Endometrium (tissue), 2 donors: ENCODE data around the gene PIGN.
"Not testable (repeated sequence)": the region's sequence is repeated elsewhere in the genome, so short reads cannot be mapped to it uniquely, and the experiment has no call there.

ENCODE experiments used
- FAIRE-seq: peaks from 2 replicates; lab custom pipeline; 2012; peaks lifted over from hg19 to GRCh38; lab: Jason Lieb, UNC
- donor health status: control.
- donor health status: control.

The PIGN gene

DNA sequence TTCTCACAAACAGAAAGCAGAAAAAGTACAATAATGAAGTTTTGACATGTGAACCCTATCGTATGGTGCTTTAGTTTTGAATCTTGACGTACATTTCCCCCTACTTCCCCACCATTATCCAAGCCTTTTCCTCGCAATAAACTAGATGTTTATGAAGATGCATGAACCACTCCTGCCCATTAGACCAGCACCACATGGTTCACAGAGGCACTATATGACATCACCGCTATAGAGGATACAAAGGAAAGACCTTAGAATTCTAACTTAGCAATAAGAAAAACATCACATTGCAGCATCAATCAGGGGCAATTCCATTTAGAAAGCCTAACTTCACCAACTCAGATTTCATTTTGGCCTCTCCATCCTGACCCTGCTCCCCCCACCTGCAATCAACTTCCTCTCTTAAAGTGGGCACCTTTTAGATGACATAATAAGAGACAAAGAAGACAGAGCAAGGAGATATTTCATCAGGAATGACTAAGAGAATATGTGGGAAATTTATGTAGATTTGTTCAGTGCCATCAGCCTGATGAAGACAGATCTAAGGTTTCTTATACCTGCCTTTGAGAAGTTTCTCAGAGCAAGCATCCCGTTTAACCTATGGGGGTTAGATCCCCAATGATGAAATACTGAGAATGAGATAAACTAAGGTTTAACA, 124.9 kb downstream of the PIGN start:
- FAIRE-seq = no peak

DNA sequence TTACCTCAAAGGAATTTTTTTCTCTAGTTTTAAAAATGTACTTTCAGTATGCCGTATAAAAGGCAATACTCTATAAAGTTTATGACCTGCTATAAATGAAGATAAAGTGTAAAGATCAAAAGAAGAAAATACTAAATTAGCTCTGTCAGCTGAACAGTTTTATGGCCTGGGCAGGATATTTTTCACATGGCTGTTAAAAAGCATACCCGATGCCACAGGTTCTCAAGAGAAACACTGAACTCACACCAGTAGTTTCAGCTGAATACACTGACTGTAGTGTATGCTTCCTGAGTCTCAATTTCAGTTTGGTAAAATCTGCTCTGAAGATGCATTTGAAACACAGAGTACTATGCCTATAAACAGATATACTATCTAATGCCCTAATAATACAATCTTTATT, 126.0 kb downstream of the PIGN start:
- FAIRE-seq = peak; percentile 69

DNA sequence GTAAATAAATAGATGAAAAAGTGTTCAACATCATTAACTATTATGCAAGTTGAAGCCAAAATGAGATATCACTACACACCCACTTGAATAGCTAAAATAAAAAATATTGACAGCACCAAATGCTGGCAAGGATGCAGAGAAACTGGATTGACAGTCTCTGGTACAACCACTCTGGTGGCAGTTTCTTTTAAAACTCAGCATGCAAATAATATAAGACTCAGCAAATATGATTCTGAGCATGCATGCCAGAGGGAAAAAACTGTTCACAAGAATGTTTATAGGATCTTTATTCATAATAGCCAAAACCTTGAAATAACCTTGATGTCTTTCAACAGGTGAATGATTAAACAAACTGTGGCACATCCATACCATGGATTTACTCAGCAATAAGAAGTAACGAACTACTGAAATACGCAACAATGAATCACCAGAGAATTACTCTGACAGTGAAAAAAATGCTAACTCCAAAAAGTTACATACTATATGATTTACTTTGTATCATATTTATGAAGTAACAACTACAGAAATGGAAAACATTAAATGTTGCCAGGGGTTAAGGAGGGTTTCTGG, 131.8 kb downstream of the PIGN start:
- no peak for FAIRE-seq

DNA sequence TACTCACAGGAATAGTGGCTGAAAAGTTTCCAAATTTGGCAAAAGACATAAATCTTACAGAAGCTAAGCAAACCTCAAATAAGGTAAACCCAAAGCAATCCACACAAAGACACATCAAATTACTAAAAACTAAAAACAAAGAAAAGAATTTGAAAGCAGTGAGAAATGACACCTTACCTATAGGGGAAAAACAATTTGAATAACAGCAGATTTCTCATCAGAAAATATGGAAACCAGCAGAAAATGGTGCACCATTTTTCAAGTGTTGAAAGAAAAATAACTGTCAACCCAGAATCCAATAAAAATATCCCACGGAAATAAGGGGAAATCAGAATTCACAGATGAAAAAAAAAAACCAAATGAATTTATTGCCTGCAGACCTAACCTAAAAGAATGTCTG, 138.6 kb downstream of the PIGN start:
- FAIRE-seq = no peak

DNA sequence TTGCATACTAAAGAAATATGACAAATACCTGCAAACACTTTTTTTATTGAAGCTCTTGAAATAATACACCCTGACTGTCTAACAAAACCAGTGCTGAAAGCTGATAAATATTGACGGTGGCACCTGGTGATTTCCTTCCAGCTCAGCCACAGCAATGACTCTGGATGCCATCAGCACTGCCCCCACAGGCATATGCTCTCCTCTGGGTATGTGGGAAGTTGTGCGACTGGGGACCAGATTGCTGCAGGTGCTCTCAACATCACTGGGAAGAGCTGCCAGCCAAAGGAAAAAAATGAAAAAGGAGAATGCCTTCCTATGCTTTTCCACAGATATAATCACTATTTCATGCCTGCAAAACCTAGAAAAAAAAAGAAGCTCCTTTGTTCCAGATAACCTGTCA, 141.5 kb downstream of the PIGN start:
- no peak for FAIRE-seq

DNA sequence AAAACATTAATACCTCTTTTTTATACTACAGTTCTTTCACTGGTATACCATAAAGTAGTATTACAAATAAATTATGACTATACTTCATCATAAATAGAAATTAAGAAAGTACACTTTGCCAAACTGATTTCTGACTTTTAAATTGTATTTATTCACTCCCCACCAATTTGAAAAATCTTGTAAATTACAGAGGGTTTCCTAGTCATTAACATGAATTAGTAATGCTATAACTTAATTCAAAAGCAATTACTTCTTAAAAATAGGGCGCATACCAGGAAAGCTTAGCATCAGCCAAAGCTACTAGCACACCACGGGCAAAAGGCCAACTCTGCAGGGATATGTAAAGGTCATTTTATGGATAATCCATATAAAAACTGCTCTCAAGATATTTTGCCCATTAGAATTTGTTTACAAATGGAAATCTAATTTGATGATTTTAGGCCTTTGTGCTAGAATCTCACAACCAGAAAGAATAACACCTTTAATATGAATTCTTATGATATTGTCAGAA, 142.3 kb downstream of the PIGN start:
- FAIRE-seq = no peak

DNA sequence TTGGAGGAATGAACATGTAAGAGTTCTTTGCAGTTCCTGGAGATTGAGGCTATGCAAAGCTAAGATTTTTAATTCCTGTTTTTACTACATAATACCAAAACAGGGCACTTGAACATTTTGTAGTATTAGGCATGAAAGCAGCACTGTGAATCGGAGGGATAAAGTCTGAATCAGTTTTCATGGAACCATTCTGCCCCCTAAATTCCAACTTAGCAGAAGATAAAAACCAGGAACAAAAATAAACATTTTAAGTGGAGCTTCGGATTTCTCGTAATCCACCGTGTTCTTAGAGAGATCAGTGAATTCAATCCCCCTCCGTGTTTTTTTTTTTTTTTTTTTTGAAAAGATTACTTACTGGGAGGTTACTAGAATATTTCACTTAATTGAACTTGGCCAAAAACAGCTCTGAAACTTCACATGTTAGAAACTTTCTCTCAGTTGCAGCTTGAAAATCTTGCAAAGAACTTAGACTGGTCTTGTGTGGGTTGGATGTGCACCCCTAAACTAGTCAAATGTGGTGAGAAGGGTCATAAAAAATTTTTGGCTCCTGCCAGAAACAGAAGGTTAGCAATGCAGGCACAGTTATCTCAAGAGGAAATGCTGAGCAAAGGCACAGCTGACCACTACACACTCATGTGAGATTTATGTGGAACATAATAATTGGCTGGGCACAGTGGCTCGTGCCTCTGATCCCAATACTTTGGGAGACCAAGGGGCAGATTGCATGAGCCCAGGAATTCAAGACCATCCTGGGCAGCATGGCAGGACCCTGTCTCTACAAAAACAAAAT, 148.7 kb downstream of the PIGN start:
- FAIRE-seq = peak; percentile 48

DNA sequence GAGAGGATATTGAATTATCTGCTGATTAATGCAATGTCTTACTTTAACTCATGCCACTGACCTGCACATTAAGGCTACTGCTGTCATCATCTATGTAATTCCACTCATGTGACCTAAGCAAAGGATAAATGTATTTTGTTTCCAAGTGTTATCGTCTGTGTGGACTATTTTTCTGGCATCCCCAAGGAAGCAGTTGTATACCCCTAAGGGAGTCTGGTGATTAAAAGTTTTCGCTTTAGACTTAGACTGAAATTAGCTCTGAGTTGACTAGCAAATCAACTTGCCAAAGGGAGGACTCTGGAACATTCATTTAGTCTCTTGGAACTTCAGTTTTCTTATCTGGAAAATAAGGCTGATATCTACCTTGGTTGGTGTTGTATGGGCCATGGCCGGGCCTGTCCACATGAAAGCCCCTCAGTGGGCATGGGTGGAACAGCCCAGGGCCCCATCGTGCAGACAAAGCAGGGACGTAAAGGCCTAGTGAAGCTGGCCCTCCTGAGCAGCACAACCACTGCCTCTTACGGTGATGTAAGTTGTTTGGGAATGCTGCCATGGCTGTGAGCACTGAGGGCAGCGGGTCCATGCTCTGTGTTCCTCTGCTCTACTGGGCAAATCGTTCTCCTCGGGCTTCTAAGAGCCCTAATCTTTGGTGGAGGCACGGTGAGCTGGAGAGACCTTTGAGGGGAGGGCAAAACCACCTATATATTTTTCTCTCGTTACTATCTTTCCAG, 149.7 kb downstream of the PIGN start:
- no peak for FAIRE-seq

DNA sequence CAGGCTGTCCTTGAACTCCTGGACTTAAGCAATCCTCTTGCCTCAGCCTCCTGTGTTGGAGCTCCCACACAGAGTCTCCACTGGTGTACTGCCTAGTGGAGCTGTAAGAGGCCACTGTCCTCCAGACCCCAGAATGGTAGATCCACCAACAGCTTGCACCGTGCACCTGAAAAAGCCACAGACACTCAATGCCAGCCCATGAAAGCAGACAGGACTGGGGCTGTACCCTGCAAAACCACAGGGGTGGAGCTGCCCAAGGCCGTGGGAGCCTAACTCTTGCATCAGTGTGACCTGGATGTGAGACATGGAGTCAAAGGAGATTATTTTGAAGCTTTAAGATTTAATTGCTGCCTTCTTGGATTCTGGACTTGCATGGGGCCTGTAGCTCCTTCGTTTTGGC, 152.6 kb downstream of the PIGN start:
- not testable (repeated sequence) for FAIRE-seq

DNA sequence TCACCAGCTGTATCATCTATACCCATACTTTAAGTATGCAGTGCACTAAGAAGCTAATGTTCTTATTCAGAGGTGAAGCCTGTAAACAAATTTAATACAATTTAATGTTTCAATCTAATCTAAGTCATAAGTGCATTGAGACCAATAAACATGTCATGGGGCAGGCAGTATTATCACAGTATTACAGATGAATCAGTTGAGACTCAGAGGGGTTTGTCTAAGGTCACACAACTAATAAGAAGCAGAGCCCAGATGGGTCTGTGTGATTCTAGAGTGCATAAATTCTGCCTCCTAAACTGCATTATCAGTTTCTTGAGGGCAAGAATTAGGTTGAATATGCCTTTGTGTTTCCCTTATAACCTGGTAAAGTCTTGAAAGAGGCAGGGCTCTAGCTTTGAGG, 153.1 kb downstream of the PIGN start:
- FAIRE-seq = no peak

DNA sequence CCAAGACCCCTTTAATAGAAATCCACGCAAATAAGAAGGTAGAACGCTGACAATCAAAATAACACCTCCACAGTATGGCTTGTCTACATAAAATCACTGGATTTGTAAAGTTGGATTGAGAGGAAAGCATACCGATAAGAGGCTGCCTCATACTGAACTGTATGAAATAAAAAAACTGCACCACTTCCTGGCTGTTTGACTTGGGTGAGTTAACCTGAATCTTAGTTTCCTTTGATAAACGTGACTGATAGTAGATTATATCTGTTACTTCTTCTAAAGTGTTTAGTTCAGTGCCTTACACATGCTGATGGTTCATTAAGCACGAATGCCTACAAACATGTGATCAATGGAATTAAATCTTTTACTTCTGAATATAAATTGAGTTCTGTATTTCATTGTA, 153.6 kb downstream of the PIGN start:
- no peak for FAIRE-seq

DNA sequence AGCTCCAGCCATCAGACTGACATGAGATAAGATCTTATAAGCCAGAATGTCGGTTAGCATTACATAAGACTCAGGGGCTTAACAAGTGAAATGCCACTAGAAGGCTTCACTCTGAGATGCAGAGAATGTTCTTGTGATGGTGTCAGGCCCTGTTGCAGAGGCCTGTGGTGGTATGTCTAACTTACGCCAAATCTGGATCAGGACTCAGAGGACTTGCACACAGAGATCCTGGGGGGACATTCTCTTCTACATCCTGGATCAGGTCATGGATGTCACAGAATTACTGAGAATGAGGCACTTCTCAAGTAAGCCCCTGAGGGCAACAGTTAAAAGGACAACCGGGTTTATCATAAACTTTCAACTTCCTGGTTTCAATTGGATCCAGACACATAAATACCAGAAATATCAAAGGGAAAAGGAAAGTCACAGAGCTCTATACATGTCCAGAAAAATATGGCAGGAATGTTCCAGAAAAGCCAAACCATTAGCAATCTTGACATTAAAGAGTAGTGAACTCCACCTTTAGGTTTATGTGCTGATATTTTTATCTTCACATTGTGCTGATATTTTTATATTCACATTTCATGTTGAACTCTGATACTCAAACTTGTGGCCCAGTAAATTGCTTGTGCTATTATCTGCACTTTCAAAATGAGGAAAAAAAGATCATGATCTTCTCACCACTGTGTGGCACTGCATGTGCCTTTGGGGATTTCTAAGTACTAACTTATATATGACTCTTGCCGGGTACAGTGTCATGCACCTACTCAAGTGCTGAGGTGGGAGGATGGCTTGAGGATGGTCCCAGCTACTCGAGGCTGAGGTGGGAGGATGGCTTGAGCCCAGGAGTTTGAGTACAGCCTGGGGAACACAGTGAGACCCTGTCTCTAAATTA, 156.5 kb downstream of the PIGN start:
- FAIRE-seq = no peak

DNA sequence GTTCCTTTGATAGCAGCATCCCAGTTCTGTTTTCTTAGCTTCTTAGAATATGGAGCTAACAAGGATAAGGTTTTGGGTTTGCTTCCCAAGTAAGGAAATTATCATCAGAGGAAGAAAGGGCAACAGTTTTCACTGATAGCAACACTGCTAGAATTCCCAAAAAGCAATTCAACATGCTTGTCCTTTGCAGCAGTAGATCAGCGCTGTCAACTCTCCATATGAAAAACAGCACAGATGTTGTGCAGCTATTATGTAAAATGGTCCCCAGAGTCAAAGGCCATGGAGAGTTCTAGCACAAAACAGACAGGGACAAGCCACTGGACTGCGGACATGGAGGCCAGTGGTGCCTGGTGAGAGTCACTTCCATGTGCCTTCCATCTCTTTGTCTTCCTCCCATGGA, 158.1 kb downstream of the PIGN start:
- no peak for FAIRE-seq

DNA sequence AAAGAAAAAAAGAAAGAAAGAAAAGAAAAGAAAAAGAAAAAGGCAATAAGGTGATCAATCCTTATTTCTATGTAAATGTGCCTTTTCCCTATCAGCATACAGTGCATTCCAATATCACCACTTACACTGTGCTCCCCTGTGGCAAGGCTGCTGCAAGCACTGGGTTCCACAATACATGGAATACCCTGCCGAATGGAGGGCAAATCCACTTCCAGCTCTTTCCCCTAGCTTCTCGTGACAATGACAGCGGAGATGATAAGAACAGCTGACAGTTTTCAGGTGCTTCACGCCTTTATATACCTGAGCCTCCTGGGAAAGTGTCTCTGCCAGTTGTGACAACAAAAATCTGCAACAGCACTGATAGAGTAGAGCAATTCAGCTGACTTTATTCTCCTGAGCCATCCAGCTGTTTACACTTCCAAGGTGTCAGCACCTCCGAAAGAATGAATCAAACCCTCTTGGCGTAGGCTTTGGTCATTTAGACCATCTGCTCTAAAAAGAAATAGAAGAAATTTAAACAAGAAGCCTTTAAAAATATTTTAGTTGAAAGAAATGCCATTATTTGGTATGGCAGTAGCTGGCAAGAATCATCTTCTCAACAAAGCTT, 158.8 kb downstream of the PIGN start:
- FAIRE-seq = no peak

DNA sequence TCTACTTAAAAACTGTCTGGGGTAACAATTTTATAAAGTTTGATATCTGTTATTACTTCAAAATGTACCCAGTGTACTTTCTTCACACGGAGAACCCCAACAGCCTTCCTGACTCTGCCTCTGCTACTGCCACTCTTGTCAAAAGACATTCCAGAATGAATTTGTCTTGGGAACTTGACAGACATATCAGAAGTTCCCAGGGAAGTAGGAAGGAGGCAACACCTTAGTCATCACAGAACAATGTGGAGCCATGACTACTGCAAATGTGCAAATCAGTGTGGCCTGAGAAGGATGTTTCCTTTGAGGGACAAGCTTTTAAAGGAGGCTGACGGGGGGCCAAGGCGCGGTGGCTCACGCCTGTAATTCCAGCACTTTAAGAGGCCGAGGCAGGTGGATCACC, 160.3 kb downstream of the PIGN start:
- no peak for FAIRE-seq

DNA sequence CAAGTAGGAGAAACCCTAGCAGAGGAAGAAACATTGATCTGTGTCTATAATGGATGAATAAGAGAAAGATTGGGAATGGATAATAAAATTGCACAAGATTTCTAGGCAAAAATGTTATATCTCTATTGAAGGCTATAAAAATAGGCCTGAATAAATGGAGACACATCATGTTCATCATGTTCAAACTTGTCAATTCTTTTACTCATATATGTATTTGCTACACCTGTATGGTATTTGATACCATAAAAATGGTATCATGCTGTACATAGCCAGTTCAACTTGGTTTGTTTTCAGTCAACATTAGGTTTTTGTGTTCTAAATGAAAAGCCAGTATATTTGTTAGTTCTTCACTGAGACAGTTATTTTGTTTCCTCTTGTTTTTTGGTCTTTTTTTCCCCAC, 161.9 kb downstream of the PIGN start:
- FAIRE-seq = no peak

DNA sequence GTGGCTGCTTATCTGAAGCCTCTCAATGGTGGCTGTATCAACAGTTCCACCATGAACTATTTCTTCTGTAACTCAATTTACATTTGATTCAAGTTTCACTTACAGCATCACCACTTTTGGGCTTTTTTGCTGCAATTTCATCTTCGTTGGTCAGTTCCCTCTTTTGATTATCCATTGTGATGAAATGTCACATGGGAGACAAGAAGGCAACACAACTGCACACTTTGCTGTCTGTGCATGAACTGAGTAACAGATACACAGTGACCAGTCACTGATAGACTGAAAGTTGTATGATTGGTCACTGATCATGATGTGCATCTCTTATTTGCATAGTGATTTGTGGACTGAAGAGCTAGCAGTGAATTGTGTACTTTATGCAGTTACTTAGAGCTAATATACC, 163.3 kb downstream of the PIGN start:
- FAIRE-seq = no peak

DNA sequence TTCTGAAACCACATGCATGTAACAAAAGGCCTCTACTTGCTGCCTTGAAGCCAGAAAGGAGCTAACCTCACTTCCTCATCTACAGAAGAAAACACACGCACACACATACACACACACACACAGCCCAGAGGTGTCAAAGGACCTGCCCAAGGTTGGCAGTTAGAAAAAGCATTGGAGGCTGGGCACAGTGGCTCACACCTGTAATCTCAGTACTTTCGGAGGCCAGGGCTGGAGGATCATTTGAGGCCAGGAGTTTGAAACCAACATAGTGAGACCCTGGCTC, 168.2 kb downstream of the PIGN start:
- no peak for FAIRE-seq

DNA sequence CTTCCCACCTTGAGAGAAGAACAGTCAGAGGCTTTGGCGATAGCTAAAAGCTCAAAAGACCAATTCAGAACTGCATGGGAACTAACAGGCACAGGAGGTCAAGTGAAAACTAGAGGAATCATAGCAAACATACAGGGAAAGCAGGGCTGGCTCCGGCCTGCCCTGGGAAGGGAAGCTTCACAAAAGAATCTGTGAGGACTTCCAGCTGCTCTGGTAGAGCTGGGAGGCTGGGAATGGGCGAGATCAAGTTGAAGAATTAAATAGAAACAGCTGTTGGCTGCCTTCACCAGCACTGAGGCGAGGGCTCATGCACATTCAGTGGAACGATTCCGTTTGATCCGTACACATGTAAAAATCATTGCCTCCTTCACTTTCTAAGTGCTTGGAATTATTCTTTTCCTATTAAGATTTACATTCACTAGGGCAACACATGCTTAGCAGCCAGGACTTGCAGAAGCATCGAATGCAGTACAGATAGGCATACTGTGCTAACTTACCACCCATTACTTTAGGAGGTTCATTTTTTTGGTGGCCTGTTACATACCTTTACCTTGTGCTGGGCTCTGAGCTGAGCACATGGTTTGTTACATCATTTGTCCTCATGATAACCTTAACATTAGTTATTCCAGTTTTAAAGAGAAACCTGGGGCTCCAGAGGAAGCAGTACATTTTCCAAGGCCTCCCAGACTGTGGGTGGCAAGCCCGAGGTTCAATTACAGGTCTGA, 168.7 kb downstream of the PIGN start:
- peak; percentile 96 for FAIRE-seq

DNA sequence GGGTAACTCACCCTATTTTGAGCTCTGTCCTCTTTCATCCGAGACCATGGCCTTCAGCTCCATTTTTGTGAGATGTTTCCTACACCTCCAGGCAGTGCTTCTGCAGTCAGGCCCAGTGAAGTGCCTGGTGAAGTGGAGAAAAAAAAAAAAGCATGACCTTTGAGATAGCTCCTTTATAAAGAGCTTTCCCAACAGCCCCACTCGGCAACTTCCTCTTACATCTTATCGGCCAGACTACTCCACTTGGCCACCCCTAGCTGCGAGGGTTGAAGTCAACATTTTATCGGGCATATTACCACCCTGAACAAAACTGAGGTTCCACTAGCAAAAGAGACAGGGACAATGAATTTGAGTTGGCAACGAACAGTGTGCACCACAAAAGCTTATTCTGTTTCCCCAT, 169.2 kb downstream of the PIGN start:
- FAIRE-seq = no peak

DNA sequence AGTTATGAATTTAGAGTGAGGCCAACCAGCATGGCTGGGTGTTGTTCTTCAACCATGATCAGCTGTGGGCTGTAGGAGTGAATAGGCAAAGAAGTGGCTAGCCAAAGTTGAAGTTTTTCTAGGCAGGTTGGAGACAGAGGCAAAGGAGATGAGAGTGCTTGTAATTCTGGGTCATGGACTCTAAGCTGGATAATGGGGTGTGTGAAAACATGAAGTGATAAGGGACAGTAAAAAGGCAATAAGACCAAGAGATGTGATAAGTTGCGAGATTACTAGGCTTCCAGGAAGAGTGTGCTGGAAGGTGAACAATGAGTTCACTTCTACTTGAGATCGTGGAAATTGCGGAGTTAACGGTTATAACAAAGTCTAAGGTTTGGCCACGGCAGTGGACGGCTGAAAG, 175.4 kb downstream of the PIGN start:
- FAIRE-seq = no peak
